HepG2 (cell line): ENCODE measurements around the gene WLS. TPM values are rescaled to one million over a fixed set of nuclear protein-coding genes. Genes with fewer than 3 reads are reported as not detected.
A peak's percentile ranks its signal among the peaks of the same experiment; 100 is the strongest.

Experiments
- ATAC-seq: fragments of 200-7000 bp; cut with Tn5 transposase; 3 replicates; pipeline ENCODE4 v1.9.1; 2020; ENCODE audit warnings: mild to moderate bottlenecking, moderate library complexity
- BruUV-seq: library from RNA; stranded (reverse); fragments of 400-500 nt; replicated peaks from 2 replicates; lab custom pipeline; 2021; lab: Mats Ljungman, UMichigan
- CTCF ChIA-PET: fragments of 300-600 bp; formaldehyde crosslinking; extraction: SDS; loops from one replicate; lab custom pipeline; 2021; ENCODE audit warnings: low total read pairs, inconsistent platforms, low intra/inter-chr PET ratio; lab: Yijun Ruan, JAX
- POLR2A ChIA-PET: fragments of 350-600 bp; sonication (Branson Sonifier 250); formaldehyde crosslinking; loops from one replicate; lab custom pipeline; 2020; ENCODE audit warnings: antibody characterized with exemption, inconsistent platforms; lab: Yijun Ruan, JAX
- DNase-seq: peaks from one replicate; pipeline ENCODE4 v3.0.0-alpha.2; 2015; ENCODE audit warnings: low spot score
- FAIRE-seq: peaks from 3 replicates; lab custom pipeline; 2011; peaks lifted over from hg19 to GRCh38; lab: Jason Lieb, UNC
- H2AFZ ChIP-seq: one replicate; pipeline ENCODE4 v1.6.1; 2011; ENCODE audit warnings: low read length, inconsistent platforms
- H3K27ac ChIP-seq: fragments of 300-600 bp; 3 replicates; pipeline ENCODE4 v1.8.0; 2011; ENCODE audit warnings: mixed run types, mild to moderate bottlenecking, mixed read lengths, low read length, inconsistent platforms; ENCODE audit not compliant: insufficient read depth; ENCODE audit errors: extremely low read length
- H3K27me3 ChIP-seq, 2 experiments: fragments of 200-600 bp in 1 of 2; 2 replicates in 1 of 2; 3 replicates in 1 of 2; pipeline versions ENCODE4 v1.6.0 to v1.8.0; 2011; ENCODE audit warnings: low read length in 2 of 2, mild to moderate bottlenecking in 2 of 2, moderate library complexity in 2 of 2, inconsistent platforms in 1 of 2; ENCODE audit not compliant: insufficient read depth in 2 of 2, control insufficient read depth in 1 of 2
- H3K36me3 ChIP-seq, 2 experiments: fragments of 200-600 bp in 1 of 2; replicated peaks in 1 of 2; 2 replicates in 1 of 2; 3 replicates in 1 of 2; pipeline versions ENCODE4 v1.5.1 to v1.8.0; 2011; ENCODE audit warnings: low read length in 2 of 2, inconsistent platforms in 1 of 2; ENCODE audit not compliant: insufficient read depth in 2 of 2, control insufficient read depth in 1 of 2
- H3K4me1 ChIP-seq: 2 replicates; pipeline ENCODE4 v1.5.1; 2012; ENCODE audit warnings: low read length, inconsistent platforms; ENCODE audit not compliant: insufficient read depth
- H3K4me2 ChIP-seq: 2 replicates; pipeline ENCODE4 v1.6.0; 2011; ENCODE audit warnings: low read depth, low read length, inconsistent platforms
- H3K4me3 ChIP-seq, 3 experiments: fragments of 200-600 bp in 1 of 3; sonication (generic), shearing (Covaris generic) in 1 of 3; replicated peaks in 1 of 3; 2 replicates each; pipeline ENCODE4 v1.5.1; 2011 to 2016; ENCODE audit warnings: low read length in 3 of 3, inconsistent platforms in 2 of 3, low read depth in 2 of 3, mild to moderate bottlenecking in 2 of 3, control low read depth in 1 of 3, mixed read lengths in 1 of 3; ENCODE audit not compliant: insufficient read depth in 1 of 3
- H3K79me2 ChIP-seq: one replicate; pipeline ENCODE4 v1.6.1; 2011; ENCODE audit warnings: low read length, inconsistent platforms; ENCODE audit not compliant: insufficient read depth
- H3K9ac ChIP-seq: 2 replicates; pipeline ENCODE4 v1.6.0; 2011; ENCODE audit warnings: mild to moderate bottlenecking, low read depth, low read length, inconsistent platforms; ENCODE audit not compliant: insufficient read depth
- H3K9me3 ChIP-seq: 2 replicates; pipeline ENCODE4 v1.5.1; 2012; ENCODE audit warnings: mild to moderate bottlenecking, low read length
- H4K20me1 ChIP-seq: 2 replicates; pipeline ENCODE4 v1.6.0; 2011; ENCODE audit warnings: inconsistent platforms, mild to moderate bottlenecking, low read length, moderate library complexity; ENCODE audit not compliant: insufficient read depth
- ATF7 ChIP-seq, 2 experiments: fragments of 450-650 bp in 1 of 2; sonication (generic) in 1 of 2; formaldehyde crosslinking in 1 of 2; IDR thresholded peaks; 2 replicates each; pipeline versions ENCODE4 v1.4.0 to v1.6.1; 2016 to 2020; ENCODE audit warnings: antibody characterized with exemption in 1 of 2, mild to moderate bottlenecking in 1 of 2, missing genetic modification reagents in 1 of 2
- CAMTA2 ChIP-seq: sonication (generic); formaldehyde crosslinking; IDR thresholded peaks from 2 replicates; pipeline ENCODE4 v1.4.0; 2020; ENCODE audit warnings: mild to moderate bottlenecking, missing genetic modification reagents, borderline replicate concordance
- CBX2 ChIP-seq, 2 experiments: fragments of 200-600 bp in 1 of 2; sonication (generic); formaldehyde crosslinking in 1 of 2; IDR thresholded peaks; 2 replicates each; pipeline versions ENCODE4 v1.7.0 to v1.8.1; 2018 to 2022; ENCODE audit warnings: low read depth in 2 of 2, low read length in 1 of 2, mild to moderate bottlenecking in 1 of 2, missing genetic modification reagents in 1 of 2
- GPN1 ChIP-seq: sonication (generic); formaldehyde crosslinking; IDR thresholded peaks from 2 replicates; pipeline ENCODE4 v1.5.1; 2020; ENCODE audit warnings: missing genetic modification reagents, borderline replicate concordance
- KDM4B ChIP-seq: sonication (generic); formaldehyde crosslinking; IDR thresholded peaks from 2 replicates; pipeline ENCODE4 v1.4.0; 2020; ENCODE audit warnings: missing genetic modification reagents
- MTF2 ChIP-seq: sonication (generic); formaldehyde crosslinking; IDR thresholded peaks from 2 replicates; pipeline ENCODE4 v1.5.0; 2020; ENCODE audit warnings: missing genetic modification reagents, borderline replicate concordance
- MXD3 ChIP-seq: IDR thresholded peaks from 2 replicates; pipeline ENCODE4 v1.6.1; 2016; ENCODE audit warnings: mild to moderate bottlenecking, missing biosample characterization, missing genetic modification reagents
- SMAD9 ChIP-seq: sonication (generic); formaldehyde crosslinking; IDR thresholded peaks from 2 replicates; pipeline ENCODE4 v1.5.1; 2020; ENCODE audit warnings: mild to moderate bottlenecking, missing genetic modification reagents
- SNAPC2 ChIP-seq: sonication (generic); formaldehyde crosslinking; IDR thresholded peaks from 2 replicates; pipeline ENCODE4 v1.8.1; 2022; ENCODE audit warnings: mild to moderate bottlenecking, missing genetic modification reagents
- ZBTB2 ChIP-seq: sonication (generic); formaldehyde crosslinking; IDR thresholded peaks from 2 replicates; pipeline ENCODE4 v1.8.0; 2022; ENCODE audit warnings: low read depth, missing genetic modification reagents
- ZFYVE20 ChIP-seq: sonication (generic); formaldehyde crosslinking; IDR thresholded peaks from 2 replicates; pipeline ENCODE4 v1.8.0; 2023; ENCODE audit warnings: low read depth, mild to moderate bottlenecking, moderate library complexity, missing genetic modification reagents, borderline replicate concordance
- ZNF234 ChIP-seq: sonication (generic); formaldehyde crosslinking; conservative IDR thresholded peaks from 2 replicates; pipeline ENCODE4 v1.5.1; 2020; ENCODE audit warnings: mild to moderate bottlenecking, missing genetic modification reagents
- ZNF331 ChIP-seq: sonication (generic); formaldehyde crosslinking; IDR thresholded peaks from 2 replicates; pipeline ENCODE4 v1.4.0; 2020; ENCODE audit warnings: missing genetic modification reagents
- ZNF335 ChIP-seq: sonication (generic); formaldehyde crosslinking; IDR thresholded peaks from 2 replicates; pipeline ENCODE4 v1.4.0; 2020; ENCODE audit warnings: missing genetic modification reagents
- ZNF558 ChIP-seq: sonication (generic); formaldehyde crosslinking; IDR thresholded peaks from 2 replicates; pipeline ENCODE4 v1.9.0; 2022; ENCODE audit warnings: mild to moderate bottlenecking, missing genetic modification reagents, borderline replicate concordance
- WGBS: methylation state at CpG from one replicate; pipeline ENCODE4 v1.1.6; 2017; ENCODE audit warnings: low lambda C conversion rate; 5-methylcytosine and 5-hydroxymethylcytosine counted together
- in situ Hi-C: cut with HindIII; loops from 2 replicates; pipeline ENCODE4 v1.10.0; 2017; ENCODE audit warnings: low pct_unique_long_range_greater_than_20kb; ENCODE audit not compliant: extremely low pct_ligation_motif_present
- intact Hi-C: fragments of 100-400 bp; cut with micrococcal nuclease; formaldehyde crosslinking; loops from one replicate; pipeline ENCODE4 v1.10.0; 2022; ENCODE audit not compliant: unreplicated experiment
- polyA plus RNA-seq, 8 experiments: library from polyadenylated mRNA; depleted of rRNA in 3 of 8; stranded (reverse) in 7 of 8; unstranded in 1 of 8; fragments of >200 nt; fragmentation: Illumina TruSeq in 4 of 8; extraction: Trizol in 4 of 8; gene quantifications; 2 replicates each; pipeline versions ENCODE4 v1.2.1 to v1.2.3, GENCODE V29; 2011 to 2016; ENCODE audit warnings: low read depth in 4 of 8, missing spikeins in 1 of 8, mixed read lengths in 1 of 8; ENCODE audit not compliant: insufficient read depth in 1 of 8
- total RNA-seq, 5 experiments: library from RNA; depleted of rRNA; stranded (reverse); fragments of >200 nt; fragmentation: Illumina TruSeq; extraction: Trizol; gene quantifications; 2 replicates each; pipeline ENCODE4 v1.2.3, GENCODE V29; 2016; ENCODE audit warnings: low read depth in 1 of 5

Gene WLS
- total and polyA plus RNA-seq, 2 of the 13 experiments (the other 11 are each of a cell fraction or from before 2014, with no cell fraction given), result not detected

GRCh38 chr1:68227598-68227997, 4.7 kb downstream of the WLS start:
- POLR2A ChIA-PET, result no interaction called here
- H3K27me3 ChIP-seq, result peaks cover 1 to 23% of the 10 kb centered on the region in 2 experiments; a peak in 3 of 5 replicates
- no peak overlapping the region for H2AFZ ChIP-seq
- no peaks in the 10 kb centered on the region for H3K79me2 ChIP-seq
- H3K4me2 ChIP-seq, result no peak overlapping the region
- no peak overlapping the region for H3K27ac ChIP-seq
- H3K4me3 ChIP-seq, result no peak overlapping the region
- no peaks in the 10 kb centered on the region for H3K36me3 ChIP-seq
- DNase-seq (no peak), FAIRE-seq (no peak), ATAC-seq (no peak)
- no peaks in the 10 kb centered on the region for H3K4me1 ChIP-seq
- no peaks in the 10 kb centered on the region for H3K9me3 ChIP-seq
- CTCF ChIA-PET, result no interaction called here
- no peak overlapping the region for H3K9ac ChIP-seq
- in situ Hi-C loops (loop anchor here (10.0 kb wide), 1 partner anchor 57 kb away; no protein-coding TSS in a partner anchor), intact Hi-C loops (no loop called here)
- no TSS peak for BruUV-seq
- TF ChIP-seq ATF7 (IDR thresholded peaks at IDR 0.05), result 0 out of 2 replicates have a peak, but pooled peaks have one; percentile 29
- TF ChIP-seq ATF7 (CRISPR knock-in tag; IDR thresholded peaks at IDR 0.05), result no peak
- TF ChIP-seq MTF2 (CRISPR knock-in tag), result no peak
- no peaks in the 10 kb centered on the region for H4K20me1 ChIP-seq

GRCh38 chr1:68225781-68226180, 6.5 kb downstream of the WLS start:
- ChIA-PET POLR2A (no interaction called here), CTCF (no interaction called here)
- Histone ChIP-seq H2AFZ (no peak overlapping the region), H3K36me3 (no peaks in the 10 kb centered on the region), H3K9ac (no peak overlapping the region), H4K20me1 (no peaks in the 10 kb centered on the region), H3K27ac (no peak overlapping the region), H3K27me3 (peaks cover 0 to 10% of the 10 kb centered on the region in 2 experiments; a peak in 1 of 5 replicates), H3K79me2 (no peaks in the 10 kb centered on the region), H3K4me1 (no peaks in the 10 kb centered on the region), H3K9me3 (no peaks in the 10 kb centered on the region), H3K4me2 (no peak overlapping the region), H3K4me3 (no peak overlapping the region)
- BruUV-seq, result no TSS peak
- in situ Hi-C loops (loop anchor here (10.0 kb wide), 1 partner anchor 59 kb away; no protein-coding TSS in a partner anchor), intact Hi-C loops (no loop called here)
- no peak for FAIRE-seq
- TF ChIP-seq GPN1 (CRISPR knock-in tag) (no peak), ZNF335 (CRISPR knock-in tag) (no peak), ZNF331 (CRISPR knock-in tag) (no peak), CBX2 (IDR thresholded peaks at IDR 0.05; ENCODE audit: low read depth, low read length) (no peak), CBX2 (CRISPR knock-in tag; IDR thresholded peaks at IDR 0.05; ENCODE audit: low read depth) (no peak), ZNF234 (CRISPR knock-in tag) (no peak), ZFYVE20 (CRISPR knock-in tag) (no peak), ZNF558 (CRISPR knock-in tag) (no peak), CAMTA2 (no peak), ZBTB2 (CRISPR knock-in tag) (no peak), SMAD9 (CRISPR knock-in tag) (no peak), SNAPC2 (CRISPR knock-in tag) (no peak), MXD3 (CRISPR knock-in tag) (no peak), KDM4B (CRISPR knock-in tag) (no peak)
- WGBS, result 52% methylated on average over 1 of the region's 1 CpG
- no peak for ATAC-seq
- no peak for DNase-seq
